Measurements from ENCODE around the gene GABRR3.

Gene GABRR3

DNA sequence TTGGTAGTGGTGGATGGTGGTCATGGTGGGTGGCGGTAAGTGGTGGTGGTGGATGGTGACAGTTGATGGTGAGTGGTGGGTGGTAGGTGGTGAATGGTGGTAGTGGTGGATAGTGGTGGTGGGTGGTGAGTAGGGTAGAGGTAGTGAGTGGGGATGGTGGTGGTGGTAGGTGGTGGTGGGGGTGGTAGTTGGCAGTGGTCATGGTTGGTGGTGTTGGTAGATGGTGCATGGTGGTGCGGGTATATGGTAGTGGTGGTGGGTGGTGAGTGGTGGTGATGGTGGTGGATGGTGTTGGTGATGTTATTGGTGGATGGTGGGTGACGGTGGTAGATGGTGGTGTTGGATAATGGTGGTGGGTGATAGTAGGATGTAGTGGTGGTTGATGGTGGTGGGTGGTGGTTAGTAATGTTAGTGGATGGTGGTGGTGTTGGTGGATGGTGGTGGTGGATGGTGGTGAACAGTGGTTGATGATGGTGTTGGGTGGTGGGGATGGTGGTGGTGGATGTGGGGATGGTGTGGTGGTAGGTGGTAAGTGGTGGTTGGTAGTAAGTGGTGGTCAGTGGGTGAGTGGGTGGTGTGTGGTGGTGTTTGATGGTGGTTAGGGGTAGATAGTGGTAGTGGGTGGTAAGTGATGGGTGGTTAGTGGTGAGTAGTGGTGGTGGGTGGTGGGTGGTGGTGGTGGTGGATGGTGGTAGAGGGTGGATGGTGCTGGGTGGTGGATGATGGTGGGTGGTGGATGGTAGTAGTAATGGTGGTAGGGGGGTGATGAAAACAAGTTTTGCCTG lies 46.1 kb downstream of the GABRR3 start:
- DNase-seq = no peak

DNA sequence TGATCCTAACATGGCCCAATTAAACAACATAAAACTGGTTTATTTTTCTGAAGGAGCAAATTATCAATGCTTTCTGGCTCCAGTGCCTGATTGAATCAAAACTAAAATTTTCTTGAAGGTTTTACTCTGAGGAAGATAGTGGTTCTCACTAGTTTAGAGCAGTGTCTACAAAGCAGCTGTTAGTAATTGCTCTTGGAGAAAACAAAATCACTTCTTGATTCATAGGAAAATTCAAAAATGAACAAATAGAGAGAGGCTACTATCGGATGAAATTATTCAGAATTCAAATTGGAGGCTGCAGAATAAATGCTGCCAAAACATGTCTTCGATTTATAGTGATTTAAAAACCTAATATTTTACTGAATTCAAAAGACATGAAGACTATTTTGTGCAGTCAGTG lies 47.8 kb downstream of the GABRR3 start:
- DNase-seq = no peak

DNA sequence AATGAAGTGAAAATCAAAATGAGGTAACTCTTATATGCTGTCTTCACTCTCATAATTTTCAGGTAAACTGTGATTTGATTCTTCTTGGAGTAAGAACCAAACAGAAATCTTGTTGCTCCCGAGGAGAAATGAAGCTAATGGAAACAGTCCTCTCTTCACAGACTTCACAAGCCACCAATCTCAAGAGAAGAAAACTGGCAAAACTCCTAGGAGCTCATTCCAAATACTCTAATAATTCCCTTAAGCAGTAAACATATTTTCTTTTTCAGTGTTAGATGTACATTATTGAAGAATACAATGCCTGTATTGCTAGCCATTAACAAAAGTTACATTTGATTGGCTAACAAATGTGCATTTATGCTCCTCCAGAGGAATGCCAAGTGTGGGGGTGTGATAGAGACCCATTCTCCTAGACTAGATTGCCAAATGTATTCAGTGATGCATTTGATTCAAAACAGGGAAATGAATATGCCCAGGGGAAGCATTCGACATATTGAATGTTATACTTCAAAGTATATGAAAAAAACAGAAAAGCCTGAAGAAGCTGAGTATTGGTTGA lies 51.1 kb downstream of the GABRR3 start:
- DNase-seq = no peak

DNA sequence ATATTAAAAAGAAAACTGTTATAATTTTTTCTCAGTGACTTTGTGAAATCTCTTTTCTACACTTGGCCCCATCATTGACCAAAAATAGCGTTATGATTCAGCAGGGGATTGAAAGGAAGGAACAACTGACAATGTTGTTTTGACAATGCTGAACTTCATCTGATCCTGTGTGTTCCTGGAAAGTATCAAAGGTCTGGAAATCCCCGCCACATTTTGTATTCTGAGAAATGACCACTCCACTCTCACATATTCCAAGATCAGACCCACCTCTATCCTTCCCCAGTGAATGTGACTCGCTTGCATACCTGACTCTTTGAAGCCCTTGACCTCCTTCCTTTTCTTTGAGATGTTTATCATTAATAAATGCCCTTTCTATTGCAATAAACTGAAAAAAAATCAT lies 53.2 kb downstream of the GABRR3 start:
- DNase-seq = no peak

DNA sequence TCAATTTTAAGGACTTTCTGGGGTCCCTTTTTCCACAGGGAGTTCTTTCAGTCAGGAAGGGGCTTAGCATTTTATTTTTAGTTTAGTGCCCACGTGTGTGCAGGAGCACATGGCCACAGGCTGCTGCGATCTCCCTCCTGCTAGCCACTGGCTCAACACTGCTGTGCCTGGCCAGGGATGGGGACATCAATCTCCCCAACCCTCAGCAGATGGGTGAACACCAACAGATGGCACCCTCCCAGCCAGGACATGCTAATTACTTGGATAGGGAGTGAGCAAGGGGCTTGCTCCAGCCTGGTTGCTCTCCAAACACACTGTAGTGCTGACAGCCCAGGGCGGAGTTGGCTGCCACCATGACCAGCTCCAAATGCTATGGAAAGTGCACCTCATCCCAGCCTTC lies 55.5 kb downstream of the GABRR3 start:
- DNase-seq = no peak

DNA sequence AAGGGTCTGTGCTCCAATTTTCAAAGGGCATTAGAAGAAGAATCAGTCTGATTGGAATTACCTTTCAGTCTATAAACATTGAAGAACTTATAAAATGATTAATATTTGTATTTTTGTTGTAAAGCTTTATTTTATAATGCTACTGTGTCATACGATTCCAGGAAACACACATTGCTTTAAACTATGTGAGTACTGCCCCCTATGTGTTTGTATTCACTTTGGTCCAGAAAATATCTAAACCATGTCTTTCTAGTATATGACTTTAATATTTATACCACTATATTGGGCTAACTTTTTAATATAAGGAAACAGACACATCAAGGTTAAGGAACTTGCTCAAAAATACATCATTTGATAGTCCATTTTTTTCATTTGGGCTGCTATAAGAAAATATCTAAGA lies 59.6 kb downstream of the GABRR3 start:
- no peak for DNase-seq

DNA sequence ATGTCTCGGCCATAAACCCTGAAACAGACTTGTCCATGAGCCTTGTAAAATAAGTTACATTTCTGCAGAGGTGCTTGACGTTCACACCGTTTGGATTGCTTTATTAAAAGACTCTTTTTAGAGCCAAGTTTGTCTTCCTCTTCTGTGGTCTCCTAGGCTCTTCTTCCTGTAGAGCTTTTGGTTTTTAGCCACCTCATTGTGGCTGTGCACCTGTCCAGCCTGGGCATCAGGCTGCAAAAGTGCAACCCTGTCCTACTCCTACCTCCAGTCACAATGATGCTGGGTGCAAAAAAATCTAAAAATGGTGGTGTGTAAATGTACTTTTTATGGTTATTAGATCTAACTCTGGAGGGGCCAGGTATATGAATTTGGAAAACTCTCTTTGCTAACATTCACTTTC lies 60.1 kb downstream of the GABRR3 start:
- DNase-seq = no peak

DNA sequence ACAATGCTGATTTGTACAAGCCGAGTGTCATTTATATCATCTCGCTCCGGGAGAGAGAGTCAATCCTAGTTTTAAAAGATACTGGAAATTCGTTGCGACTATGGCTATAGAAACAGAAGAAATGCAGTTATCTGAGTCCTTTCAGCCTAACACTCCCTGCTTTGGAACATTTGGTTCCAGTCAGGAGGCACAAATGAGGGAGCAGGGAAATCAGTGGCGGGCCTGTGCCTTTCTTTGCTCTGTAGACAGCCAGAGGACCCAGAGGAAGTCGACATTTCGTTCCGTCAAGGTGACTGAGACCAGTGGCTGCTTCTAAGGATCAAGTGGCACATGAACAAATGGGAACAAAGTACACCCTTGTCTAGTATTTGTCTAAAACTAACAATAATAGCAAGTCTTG lies 62.1 kb downstream of the GABRR3 start:
- DNase-seq = no peak

DNA sequence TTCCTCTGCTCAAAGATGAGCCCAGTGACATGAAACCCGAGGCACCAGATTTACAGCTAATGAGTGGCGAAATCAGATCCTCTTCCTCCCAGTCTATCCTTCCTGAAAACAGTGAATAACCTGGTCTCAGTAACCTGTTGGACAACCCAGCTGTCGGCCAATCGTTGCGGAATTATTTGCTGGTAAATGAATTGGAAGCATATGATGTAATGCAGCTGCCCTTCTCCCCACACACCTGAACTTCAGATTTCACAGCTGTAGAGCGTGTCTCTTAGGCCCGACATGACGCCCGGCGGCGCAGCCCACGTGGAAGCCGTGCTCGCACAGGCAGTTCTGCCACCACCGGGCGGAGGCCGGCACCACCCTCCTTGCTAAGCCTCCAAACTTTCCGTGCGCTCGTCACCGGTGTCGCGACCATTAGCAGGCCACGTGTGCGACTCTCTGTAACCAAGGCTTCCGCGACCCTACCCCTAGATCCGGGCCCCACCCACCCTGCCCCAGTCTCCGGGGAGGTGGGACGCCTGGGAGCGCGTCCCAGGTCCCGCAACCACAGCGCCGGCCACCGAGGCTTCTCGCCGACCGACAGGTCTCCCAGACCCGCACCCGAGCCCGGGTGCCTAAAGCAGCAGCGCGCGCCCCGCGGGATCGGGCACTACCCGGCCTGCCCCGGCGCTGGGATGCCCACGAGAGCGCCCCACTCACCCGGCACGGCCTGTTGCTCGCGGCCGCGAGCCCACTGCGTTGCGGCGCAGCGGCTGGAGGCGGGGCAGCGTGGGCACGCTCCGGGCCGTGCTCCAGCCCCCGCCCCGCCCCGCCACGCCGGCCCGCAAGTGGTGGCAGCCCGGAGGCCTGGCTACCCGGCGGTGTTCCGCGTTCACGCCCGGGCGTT lies 63.2 kb downstream of the GABRR3 start, which contains the start of gene RIOX2:
TSS of gene RIOX2 (minus strand) at position 753 of the 889 bp plus-strand sequence. CDS start 4,838 bp downstream, outside the sequence.
- no peak for DNase-seq

DNA sequence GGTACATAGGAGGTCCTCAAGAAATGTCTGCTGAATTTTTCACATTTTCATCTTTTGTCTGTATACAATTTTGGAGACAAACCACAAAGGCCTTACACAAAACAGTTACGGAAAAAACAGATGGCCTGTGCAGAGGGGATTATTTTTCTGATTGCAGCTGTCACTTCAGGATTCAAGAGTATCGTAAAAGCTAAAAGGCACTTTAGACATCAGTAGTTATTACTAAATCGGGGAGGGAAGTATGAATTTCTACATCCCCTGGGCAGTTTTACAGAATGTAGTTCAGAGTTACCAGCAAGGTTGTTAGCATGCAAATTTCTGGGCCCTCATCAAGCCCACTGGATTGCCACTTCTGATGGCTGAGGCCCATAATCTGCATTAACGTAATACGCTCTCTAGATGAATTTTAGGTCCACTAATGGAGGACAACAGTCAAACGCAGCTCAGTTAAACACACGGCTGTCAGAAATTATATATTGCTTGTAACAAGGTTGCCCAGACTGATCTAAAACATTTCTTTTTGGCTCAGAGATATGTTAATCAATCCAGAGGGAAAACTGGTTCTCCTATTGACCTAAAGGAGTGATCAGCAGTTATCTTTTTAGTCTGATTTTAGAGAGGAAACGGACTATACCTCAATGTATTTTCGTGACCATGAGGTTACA lies 64.0 kb downstream of the GABRR3 start:
- DNase-seq = no peak

DNA sequence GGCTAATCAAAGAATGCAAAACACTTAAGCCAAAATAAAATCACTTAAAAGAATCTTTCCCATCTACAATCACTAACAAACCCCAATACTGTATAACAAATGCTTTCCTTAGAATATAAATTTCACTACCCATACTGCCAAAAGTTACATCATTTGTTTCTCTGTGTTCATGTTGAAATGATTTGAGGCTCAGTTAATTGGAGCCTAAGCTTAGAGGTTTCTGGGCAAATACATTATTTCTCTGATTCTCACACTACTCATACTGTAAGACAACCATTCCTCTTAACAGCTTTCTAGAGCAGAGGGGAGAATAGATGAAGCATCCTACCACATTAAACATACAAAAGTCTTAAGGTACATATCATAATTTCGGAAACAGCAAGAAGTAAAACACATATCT lies 65.0 kb downstream of the GABRR3 start:
- no peak for DNase-seq

DNA sequence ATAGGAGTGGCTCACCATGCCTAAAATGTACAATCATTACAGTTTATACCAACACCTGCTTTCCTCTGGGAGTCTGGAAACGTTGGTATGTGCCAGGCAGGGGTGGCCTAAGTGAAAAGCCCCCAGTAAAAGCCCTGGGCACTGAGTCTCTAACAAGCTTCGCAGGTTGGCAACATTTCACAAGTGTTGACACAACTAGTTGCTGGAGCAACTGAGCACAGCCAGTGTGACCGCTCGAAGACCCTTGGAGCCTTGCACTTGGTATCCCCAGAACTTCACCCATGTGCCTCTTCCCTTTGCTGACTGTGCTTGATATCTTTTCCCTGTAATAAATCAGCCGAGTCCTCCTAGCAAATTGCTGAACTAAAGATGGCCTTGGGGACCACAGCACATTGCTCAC lies 65.6 kb downstream of the GABRR3 start:
- DNase-seq = no peak

DNA sequence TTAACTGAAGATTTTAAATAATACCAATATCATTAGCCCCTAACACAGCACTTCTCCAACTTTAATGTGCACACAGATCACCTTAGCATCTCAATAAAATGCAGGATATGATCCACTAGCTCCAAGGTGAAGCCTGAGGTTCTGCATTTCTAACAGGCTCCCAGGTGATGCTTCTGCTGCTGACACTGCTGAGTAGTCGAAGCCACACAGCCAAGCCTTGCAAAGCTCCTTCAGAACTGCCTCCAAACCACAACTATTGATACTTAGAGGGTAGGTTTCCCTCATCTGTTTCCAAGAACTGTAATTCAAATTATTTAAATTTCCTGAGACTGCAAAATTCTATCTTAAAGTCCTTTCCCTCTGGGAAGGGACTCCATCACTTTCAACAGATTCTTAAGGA lies 66.7 kb downstream of the GABRR3 start:
- no peak for DNase-seq

DNA sequence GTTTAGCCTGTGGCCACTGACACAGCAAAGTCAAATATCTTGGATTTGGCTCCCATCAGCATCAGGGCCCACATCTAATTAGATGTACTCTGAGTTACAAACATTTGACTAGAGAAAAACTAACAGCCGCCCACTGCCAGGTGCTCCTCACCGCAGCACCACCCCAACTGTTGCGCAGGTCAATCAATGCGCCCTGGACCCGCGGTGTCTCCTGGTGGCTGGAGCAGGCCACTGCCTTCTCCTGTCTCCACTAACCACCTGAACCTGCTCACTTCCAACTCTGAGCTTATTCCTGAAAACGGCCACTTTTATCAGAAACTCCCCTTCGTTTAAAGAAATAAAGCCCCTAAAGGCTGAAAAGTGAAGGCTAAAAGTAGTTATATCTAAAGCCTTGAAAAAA lies 67.1 kb downstream of the GABRR3 start:
- no peak for DNase-seq

DNA sequence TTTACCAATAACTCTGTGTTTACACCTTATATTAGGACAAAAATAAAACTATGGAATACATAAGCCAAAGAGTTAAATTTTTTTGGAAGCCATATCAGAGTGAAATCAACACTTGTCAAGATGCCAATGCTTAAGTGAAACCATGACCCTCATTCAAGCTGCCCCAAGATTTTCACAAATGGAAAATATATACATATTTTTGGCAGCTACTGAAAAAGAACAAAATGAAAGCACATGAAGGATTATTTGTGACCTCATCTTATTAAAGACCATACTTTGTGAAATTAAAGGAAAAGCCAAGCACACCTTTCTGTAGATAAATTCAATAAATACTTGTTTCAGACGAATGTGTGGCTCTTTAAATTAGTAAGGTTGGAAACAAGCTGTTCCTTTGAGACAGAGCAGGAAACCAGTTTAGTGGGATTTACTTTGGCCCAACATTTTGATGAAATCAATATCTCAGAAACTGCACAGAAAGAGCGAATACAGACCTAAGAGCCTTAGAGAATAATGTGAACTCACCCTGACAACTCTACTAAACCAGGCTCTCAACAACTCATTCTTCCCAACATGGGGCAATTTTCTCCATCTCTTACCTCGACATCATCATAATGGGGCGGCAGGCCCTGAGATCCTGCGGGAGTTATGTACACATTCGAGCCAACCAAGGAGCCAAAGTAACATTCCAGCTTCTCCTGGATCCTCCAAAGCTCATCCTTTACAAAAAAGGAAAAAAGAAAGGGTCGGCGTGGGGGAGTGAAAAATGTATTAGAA lies 73.9 kb downstream of the GABRR3 start:
- no peak for DNase-seq

DNA sequence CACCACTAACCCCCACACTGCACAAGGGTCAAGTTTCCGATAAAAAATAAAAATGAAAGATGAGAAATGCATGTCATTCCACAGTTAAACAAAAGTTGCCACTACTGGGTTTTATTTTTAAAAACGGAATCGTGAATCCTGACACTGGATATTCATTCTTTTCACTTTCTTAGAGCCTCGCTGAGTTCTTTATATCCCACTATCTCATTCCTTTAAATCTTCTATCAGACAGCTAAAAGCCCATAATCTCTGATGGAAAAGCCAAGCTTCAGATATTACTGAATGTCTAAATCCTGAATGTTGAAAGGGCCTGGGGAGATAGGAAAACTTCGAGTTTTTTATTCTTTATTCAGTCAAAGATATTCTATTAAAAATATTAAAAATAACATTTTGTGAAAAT lies 74.6 kb downstream of the GABRR3 start:
- DNase-seq = no peak

DNA sequence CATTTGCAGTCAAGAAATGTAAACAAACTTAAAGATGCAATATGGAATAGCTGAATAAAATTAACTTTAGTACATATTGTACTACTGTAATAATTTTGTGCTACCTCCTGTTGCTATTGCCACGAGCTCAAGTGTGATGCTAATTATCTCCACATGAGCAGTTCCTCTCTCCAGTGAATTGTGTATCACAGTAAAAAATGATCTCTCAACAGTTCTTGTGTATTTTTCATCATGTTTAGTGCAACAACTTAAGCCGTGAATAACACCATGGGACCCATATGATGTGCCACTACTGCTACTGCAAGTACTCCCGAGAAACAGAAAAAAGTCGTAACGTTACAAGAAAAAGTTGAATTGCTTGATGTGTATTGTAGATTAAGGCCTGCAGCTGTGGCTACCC lies 75.2 kb downstream of the GABRR3 start:
- DNase-seq = no peak

DNA sequence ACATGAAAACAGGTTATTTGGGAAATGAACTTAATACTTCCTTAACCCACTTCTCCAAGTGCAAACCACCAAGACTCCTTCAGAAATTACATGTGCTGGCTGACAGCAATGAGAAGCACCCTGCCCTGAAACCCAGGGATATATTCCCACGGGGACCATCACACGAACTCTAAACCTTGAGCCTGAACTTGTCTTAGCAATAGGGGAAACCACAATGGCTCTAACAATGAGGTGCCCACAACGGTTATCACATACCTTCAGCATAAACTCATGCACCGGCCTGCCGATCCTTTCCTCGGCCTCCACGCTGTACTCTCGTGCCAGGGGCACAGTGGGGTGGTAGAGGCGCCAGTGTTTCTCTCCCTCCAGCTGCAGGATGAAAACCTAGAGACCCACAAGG lies 76.3 kb downstream of the GABRR3 start:
- no peak for DNase-seq

DNA sequence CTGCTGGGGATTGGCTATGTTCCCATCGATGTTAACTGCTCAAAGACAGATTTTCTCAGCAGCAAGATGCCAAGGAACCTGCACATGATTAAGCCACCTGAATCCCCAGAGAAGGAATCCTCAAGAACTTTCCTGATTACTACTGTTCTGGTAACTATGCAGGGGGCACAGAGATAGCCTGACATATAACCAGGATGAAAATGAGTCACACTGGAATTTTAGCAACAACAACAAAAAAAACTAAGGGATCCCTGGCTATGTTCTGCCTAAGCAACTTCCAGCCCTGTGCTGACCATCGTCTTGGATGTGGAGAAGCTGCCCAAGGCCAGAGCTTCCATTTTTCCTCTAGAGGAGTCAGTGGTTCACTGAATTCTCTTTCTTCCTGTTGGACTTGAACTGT lies 76.7 kb downstream of the GABRR3 start:
- DNase-seq = no peak

DNA sequence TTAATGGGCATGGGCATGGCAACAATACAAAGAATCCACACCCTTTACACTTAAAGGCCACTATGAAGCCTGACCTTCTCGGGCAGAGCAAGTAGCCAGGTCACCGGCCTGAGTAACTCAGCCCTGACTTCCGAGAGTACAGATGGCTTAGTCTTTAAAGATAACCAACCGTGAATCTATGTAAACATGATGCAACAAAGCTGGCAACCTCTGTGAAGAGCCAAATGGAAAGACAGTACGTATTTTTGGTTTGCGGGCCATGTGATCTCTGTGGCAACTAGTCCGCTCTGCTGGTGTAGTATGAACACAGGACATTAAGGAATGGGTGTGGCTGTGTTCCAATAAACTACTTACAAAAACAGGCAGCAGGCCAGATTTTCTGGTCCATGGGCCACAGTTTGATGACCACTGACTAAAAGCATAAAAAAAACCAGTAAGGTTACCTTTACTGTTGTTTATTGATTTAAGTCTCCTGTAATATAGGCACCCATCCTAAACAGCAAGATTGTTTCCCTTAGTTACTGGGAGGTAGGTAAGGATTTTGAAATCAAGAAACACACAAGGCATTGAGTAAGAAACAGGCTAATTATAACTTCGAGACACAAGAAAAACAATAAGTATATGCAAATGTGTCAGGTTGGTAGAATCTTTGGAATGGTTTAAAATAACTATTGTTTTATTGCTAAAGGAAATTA lies 77.4 kb downstream of the GABRR3 start:
- no peak for DNase-seq

DNA sequence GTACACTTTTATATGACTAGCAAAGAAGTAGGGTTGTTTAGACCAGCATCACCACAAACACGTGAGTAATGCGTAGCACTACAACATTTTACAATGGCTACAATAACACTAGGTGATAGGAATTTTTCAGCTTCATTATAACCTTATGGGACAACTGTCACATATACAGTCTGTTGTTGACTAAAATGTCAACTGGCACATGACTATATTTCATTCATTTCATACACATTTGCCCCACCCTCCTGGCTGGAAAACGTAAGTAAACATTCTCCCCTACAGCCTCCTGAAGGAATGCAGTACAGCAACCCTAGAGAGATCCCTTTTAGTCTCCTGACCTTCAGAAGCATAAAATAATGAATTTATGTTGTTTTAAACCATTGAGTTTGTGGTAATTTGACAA lies 79.1 kb downstream of the GABRR3 start:
- no peak for DNase-seq
